G401 (cell line): ENCODE measurements around the gene FCRL1. TPM values are rescaled to one million over a fixed set of nuclear protein-coding genes. Genes with fewer than 3 reads are reported as not detected.

Experiments
- DNase-seq: peaks from one replicate; pipeline ENCODE4 v3.0.0-alpha.2; 2015; ENCODE audit warnings: low spot score
- in situ Hi-C: cut with HindIII; loops from 2 replicates; pipeline ENCODE4 v1.10.0; 2016; ENCODE audit warnings: low sequenced_read_pairs, mixed read lengths
- total RNA-seq: library from RNA; depleted of rRNA; stranded (reverse); fragments of >200 nt; shearing (Covaris generic); gene quantifications from 2 replicates; pipeline ENCODE4 v1.2.3, GENCODE V29; 2014

Gene FCRL1
- total RNA-seq, 1 experiment from 2014 or later: not detected

- DNase-seq: no peak
- in situ Hi-C loops: no loop called here
Measured at GRCh38 chr1:157806431-157807149, 13.3 kb downstream of the FCRL1 start.

DNA sequence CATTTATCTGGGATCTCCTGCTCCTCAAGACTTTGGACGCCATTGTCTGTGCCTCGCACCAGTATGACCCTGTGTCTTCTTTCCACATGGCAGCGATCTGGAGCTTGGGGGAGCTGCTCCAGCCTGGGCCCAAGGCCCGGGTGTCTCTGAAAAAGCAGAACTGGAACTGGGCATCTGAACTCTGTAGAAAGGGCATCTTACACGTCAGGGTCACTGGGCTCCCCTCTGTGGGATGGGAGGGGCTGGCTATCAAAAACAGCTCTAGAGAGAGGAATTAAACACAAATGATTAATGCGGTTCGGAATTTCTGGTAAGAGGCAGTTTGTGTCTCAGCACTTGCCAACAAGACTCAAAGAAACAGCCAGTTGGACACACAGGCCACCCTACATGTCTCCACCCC, 16.1 kb downstream of the FCRL1 start:
- in situ Hi-C loops: no loop called here
- no peak for DNase-seq

- in situ Hi-C loops: no loop called here
- DNase-seq: no peak
Measured at GRCh38 chr1:157799996-157800395, 19.9 kb downstream of the FCRL1 start.

GRCh38 chr1:157798211-157798610, 21.7 kb downstream of the FCRL1 start:
- DNase-seq: no peak
- in situ Hi-C loops: no loop called here

DNA sequence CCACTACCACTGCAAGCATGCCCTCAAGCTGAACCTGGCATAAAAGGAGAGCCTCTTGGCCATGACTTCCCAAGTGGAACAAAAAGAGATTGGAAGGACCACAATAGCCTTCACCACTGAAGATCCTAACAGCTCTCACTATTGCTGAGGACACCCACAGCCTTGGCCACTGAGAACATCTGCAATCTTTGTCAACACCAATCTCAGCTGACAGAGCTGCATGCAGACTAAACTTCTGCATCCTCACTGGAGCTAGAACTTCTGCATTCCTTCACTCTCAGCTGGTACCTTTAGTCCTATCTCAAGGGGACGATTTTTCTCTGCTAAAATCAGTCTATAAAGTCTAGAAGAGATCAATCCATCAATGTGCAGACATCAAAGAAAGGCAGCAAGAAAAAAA, 34.7 kb downstream of the FCRL1 start:
- no peak for DNase-seq
- in situ Hi-C loops: no loop called here

DNA sequence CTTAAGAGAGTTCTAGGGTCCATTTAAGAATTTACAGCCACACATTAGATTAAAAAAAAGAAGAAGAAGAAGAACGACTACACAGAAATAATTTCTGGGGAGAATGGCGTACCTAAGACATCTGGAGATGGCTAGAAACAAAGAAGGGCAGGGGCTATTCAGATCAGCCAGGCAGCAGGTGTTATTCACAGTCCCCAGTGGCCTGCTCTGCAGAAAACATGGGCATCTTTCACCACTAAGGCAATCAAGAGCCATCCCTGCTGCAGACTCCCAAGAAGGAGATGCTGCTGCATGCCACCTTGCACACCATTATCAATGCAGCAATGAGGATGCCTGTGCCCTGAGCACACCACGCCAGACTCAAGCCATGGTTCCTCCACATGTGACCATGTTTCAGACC, 35.1 kb downstream of the FCRL1 start:
- in situ Hi-C loops: no loop called here
- DNase-seq: no peak

DNA sequence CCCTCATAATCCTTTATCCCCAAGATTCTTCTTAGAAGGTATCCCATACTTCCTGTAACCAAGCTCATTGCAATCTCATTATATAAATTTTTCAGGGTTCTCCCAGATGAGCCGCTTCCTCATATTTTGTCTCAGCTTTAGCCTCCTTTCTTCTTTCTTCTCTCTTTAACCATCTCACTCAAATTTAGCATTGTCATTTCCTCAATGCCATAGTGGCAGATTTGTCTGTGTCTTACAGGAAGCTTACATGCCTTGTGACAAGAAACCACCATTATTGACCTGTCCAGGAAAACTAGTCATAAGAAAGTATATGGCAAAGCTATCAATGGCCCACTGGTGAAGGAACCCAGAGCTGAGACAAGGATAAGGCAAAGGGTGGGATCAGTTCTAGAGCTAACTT, 37.0 kb downstream of the FCRL1 start:
- DNase-seq: no peak
- in situ Hi-C loops: no loop called here

- DNase-seq: no peak
- in situ Hi-C loops: no loop called here
Measured at GRCh38 chr1:157781048-157781447, 38.9 kb downstream of the FCRL1 start.

- in situ Hi-C loops: no loop called here
Measured at GRCh38 chr1:157776971-157777391, 42.9 kb downstream of the FCRL1 start, which contains the start of gene FCRL2. FCRL2 (minus strand) TSS chr1:157777132; CDS start chr1:157777073, 59 bp downstream.

DNA sequence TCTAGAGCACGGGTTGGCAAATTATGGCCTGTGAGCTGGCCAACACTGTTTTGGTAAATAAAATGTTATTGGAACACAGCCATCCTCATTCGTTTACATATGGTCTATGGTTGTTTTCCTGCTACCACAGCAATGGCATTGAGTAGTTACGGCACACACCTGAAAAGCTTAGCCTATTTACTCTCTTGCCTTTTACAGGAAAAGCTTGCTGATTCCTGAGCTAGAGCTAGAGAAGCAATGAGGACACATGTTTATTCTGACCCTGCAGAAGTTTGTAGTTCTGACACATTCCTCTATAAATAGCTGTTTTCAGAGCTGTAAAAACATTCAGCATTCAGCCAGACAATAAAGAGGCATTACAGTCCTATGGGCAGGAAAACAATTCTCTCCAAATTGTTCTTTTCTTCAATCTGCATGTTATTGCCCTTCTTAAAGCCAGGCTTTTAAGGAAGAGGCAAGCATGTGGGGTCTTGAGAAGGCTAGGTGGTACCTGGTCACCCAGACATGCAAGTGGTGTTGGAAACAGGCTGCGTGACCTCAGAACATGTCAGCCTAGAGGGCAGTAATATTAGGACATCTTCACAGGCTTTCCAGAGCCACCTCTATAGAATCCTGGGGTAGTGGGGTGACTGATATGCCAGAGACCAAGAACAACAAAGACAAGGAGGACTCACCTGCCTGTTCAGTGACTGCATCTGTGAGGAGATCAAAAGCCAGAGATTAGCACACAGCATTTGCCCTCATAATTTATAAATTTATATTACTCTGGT, 44.6 kb downstream of the FCRL1 start:
- in situ Hi-C loops: no loop called here
- no peak for DNase-seq

More at GRCh38 chr1:157776971-157777391, 42.9 kb downstream of the FCRL1 start, which contains the start of gene FCRL2:
- no peak for DNase-seq

DNA sequence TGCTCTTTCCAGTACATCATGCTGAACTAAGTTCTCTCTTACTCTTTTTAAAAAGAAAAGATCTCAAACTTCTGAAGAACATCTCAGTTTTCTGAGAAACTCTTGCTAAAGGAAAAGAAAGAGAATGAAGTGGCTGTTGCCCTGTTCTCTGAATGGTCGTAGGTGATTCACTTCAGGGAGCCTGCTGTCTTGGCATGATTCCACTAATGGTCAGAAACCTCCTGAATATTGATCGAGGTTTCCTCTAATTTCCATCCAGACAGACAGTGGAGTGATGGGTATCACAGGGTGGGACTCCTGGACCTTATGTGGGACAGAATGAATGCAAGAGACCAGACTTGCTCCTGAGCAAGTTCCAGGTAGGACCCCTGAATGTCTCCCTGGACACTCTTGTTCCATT, 45.5 kb downstream of the FCRL1 start:
- DNase-seq: no peak
- in situ Hi-C loops: no loop called here

GRCh38 chr1:157773493-157774350, 46.2 kb downstream of the FCRL1 start:
- no peak for DNase-seq
- in situ Hi-C loops: no loop called here

DNA sequence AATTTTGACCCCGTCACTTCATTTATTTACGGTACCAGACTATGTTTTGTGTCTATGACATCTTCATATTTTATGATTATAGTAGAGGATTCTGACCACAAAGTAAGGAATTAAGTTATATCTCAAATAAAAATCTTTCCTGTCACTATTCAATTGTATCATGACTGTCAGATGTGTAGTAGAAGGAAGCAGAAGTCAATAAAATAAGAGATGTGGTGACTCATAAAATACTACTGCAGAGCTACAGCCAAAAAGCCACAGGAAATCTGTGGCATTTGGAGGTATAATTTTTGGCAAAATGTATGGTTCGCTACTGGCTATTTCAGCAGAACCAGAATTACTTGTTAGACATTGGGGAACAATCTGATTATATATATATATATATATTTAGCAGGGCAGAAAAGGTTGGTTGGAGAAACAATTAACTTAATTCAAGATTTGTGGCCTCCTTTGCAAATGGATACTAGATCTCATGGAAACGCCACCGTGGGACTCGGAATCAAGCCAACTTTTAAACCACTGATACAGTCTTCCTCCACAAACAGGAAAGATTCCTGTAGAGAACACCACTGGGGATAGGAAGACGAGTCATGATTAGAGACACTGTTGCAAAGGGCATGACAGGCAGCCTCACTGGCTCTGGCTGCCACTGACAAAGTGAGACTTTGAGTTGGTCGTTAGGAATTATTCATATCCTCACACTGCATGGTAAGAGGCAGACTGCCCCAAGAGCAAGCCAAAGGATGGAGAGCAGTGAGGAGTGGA, 48.1 kb downstream of the FCRL1 start:
- DNase-seq: no peak
- in situ Hi-C loops: no loop called here

DNA sequence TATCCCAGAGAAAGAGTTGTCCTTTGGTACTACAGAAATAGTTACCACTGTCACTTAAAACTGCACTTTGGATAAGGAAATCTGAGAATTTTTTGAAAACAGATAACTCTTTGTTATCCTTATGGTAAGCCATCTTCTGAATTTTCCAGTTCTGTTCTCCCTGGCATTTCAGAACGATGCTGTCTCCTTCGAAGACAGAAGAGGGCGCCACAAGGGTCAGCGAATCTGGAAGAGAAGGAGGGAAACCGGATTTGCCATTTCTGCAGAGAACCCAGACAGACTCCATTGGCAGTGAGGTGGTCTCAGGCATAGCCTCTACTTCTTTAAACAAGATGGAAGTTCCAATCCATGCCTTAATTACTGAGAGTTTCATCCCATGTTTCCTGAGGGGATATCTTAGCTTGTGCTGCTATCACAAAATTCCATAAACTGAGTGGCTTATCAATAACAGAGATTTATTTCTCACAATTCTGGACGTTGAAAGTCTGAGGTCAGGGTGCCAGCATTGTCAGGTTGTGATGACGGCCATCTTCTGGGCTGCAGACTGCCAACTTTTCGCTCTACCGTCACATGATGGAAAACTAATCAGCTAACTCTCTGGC, 49.4 kb downstream of the FCRL1 start:
- DNase-seq: no peak
- in situ Hi-C loops: no loop called here

DNA sequence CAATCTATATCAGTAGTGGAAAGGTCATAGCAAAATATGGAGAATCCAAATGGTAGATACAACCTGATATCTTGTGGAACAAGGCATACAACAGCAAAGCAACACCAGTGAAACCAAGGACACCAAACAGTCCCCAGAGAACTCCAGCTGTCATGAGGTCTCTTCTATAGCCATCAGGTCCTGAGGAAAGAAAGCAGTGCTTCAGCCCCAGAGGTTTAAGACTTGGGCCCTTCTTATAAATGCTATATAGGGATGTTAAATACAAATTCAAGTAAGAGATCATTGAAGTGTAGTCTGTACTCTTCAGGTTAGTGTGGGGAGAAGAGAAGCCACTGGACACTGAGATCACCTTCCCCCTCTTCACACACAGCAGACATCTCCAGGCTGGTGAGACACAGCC, 53.1 kb downstream of the FCRL1 start:
- in situ Hi-C loops: no loop called here
- DNase-seq: no peak

DNA sequence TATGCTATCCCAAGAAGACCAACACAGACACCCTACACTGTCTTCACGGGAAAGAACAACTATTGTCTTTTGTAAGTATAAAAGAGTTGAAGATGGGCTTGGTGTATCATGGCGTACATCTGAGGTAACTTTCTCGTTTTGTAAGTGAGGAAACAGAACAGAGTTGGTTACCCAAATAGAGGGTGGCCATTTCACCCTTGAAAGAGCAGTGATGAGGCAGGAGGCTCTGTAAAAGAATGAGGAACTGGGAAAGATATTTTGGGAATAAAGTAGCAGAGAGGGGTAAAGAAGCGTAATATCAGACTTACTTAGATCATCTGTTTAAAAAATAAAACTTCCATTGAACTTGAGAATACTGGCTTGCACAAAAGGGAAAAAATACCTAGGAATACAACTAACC, 61.9 kb downstream of the FCRL1 start:
- no peak for DNase-seq
- in situ Hi-C loops: no loop called here

DNA sequence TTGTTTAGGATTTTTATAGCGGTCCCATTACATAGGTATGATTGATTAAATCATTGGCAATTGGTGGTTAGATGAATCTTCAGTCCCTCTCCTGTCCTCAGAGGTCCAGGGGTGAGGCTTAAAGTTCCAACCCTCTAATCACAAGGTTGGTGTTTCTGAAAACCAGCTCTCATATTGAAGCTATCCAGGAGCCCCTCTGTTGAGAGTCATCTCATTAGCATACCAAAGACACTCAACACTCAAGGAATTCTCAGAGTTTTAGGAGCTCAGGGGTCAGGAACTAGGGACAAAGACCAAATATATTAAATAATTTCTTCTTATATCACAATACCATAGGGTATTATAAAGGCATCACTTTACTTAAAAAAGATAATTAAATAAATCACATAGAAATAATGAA, 66.3 kb downstream of the FCRL1 start:
- DNase-seq: no peak

DNA sequence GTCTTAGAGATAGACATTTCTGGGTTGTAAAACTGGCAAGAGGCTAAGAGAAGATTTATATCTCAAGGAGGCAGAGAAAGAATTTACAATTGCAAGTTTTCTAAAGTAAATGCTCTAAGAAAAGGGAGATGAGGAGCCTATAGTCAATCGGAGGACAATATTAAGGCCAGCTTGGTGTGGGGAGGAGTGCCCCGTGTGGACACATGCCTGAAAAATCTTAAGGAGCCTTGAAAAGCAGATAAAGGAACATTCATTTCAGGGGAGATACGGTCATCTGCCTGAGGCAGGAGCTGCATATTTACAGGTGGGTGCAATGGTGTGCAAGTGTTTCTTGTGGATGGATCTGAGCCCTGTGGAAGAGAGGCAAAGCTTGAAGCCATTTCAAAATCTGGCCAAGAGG, 68.6 kb downstream of the FCRL1 start:
- in situ Hi-C loops: no loop called here
- DNase-seq: no peak

More for the DNA sequence above, 66.3 kb downstream of the FCRL1 start:
- in situ Hi-C loops: no loop called here
